ENCODE results near the gene CHRND.

CHRND gene

DNA sequence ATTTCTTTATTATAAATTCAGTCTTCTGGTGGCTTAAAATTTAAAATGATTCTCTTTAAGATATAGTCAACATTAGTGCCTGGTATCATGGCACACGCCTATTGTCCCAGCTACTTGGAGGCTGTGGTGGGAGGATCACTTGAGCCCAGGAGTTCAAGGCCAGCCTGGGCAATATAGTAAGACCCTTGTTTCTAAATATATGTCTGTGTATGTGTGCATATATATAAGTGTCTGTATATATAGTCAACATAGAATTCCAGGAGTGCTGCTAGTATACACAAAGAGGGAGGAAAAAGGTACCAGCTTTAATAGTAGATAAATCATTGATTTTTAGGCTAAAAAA, 49.4 kb downstream of the CHRND start:
- no peak for DNase-seq (ENCODE audit: low spot score)

GRCh38 chr2:232576995-232577394, 51.0 kb downstream of the CHRND start:
- no peak for DNase-seq (ENCODE audit: low spot score)

- DNase-seq (ENCODE audit: low spot score) = no peak
Measured at GRCh38 chr2:232577841-232578240, 51.9 kb downstream of the CHRND start.

GRCh38 chr2:232578626-232579025, 52.7 kb downstream of the CHRND start:
- no peak for DNase-seq (ENCODE audit: low spot score)

DNA sequence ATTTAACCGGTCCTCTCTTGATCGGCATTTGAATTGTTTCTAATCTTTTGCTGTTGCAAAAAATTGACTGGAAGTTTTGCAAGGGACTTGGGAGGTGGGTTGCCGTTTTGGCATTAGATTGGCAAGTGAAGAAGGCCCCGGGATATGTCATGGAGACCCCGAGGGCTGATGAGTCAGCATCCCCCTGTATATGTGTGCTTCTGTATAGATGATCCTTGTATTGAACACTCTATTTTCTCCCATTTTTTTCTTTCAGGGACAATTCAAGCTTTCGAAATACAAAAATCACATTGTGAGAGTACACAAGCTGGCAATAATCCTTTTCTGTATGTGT, 54.7 kb downstream of the CHRND start:
- no peak for DNase-seq (ENCODE audit: low spot score)

GRCh38 chr2:232581725-232582124, 55.8 kb downstream of the CHRND start:
- DNase-seq (ENCODE audit: low spot score) = no peak

- DNase-seq (ENCODE audit: low spot score) = no peak
Measured at GRCh38 chr2:232584238-232584637, 58.3 kb downstream of the CHRND start.

Measured in CD4-positive, alpha-beta T cell treated with Interleukin-15 for 4 hours (primary cell).